ENCODE results near the gene SLC4A8. TPM values are rescaled to one million over a fixed set of nuclear protein-coding genes. Genes with fewer than 3 reads are reported as not detected.
"Not testable (repeated sequence)": the region's sequence is repeated elsewhere in the genome, so short reads cannot be mapped to it uniquely, and the experiment has no call there.

SLC4A8 gene
- total and polyA plus RNA-seq, 2 donors (not counting 3 experiments of a cell fraction or from before 2014, with no cell fraction given): 4.7 to 9.7 TPM

GRCh38 chr12:51512438-51512837, 87.8 kb downstream of the SLC4A8 start:
- dilution Hi-C loops (cut with MboI; ENCODE audit: extremely low pct_ligation_motif_present, low sequenced_read_pairs) (no loop called here), intact Hi-C loops (cut with micrococcal nuclease) (no loop called here)
- H3K27me3 ChIP-seq (ENCODE audit: control insufficient read depth in 2 of 2, insufficient read depth in 2 of 2, low read length in 2 of 2): no peaks in the 10 kb centered on the region
- no peaks in the 10 kb centered on the region for H3K4me1 ChIP-seq (ENCODE audit: control insufficient read depth, extremely low read depth, insufficient read depth, low read length)
- no peak overlapping the region for H2AFZ ChIP-seq (ENCODE audit: low read depth, low read length)
- POLR2A ChIA-PET: no interaction called here
- FAIRE-seq (no peak), DNase-seq (ENCODE audit: low read depth, low spot score) (no peak)
- no peak overlapping the region for H3K9ac ChIP-seq (replicated peaks; ENCODE audit: extremely low read depth, insufficient read depth, low read length)
- H3K36me3 ChIP-seq (ENCODE audit: control insufficient read depth in 2 of 2, extremely low read depth in 1 of 2, insufficient read depth in 2 of 2, low read length in 2 of 2): no peaks in the 10 kb centered on the region
- H3K4me3 ChIP-seq (replicated peaks in 1 of 3; ENCODE audit: insufficient read depth in 1 of 3, low read depth in 1 of 3, low read length in 3 of 3): no peak overlapping the region
- no TSS peak for BruUV-seq (replicated peaks)
- no peaks in the 10 kb centered on the region for H3K79me2 ChIP-seq (ENCODE audit: control insufficient read depth, insufficient read depth, low read length)
- no peak overlapping the region for H3K27ac ChIP-seq (ENCODE audit: insufficient read depth, low read depth, low read length)
- CTCF ChIA-PET: no interaction called here
- no peaks in the 10 kb centered on the region for H3K9me3 ChIP-seq (replicated peaks; ENCODE audit: control insufficient read depth, insufficient read depth, low read length)
- no peak overlapping the region for H3K4me2 ChIP-seq (ENCODE audit: insufficient read depth, low read length)
- no peaks in the 10 kb centered on the region for H4K20me1 ChIP-seq (replicated peaks; ENCODE audit: control insufficient read depth, extremely low read depth, insufficient read depth, low read length)
- no peaks in the 10 kb centered on the region for H3K9me1 ChIP-seq (replicated peaks; ENCODE audit: control insufficient read depth, extremely low read depth, insufficient read depth, low read length)
- no peak for TF ChIP-seq MYC (IDR thresholded peaks at IDR 0.05; ENCODE audit: low read depth, low read length)

GRCh38 chr12:51515037-51515436, 90.4 kb downstream of the SLC4A8 start:
- CTCF ChIA-PET; H3K9me3 ChIP-seq (replicated peaks; ENCODE audit: control insufficient read depth, insufficient read depth, low read length); H3K9ac ChIP-seq (replicated peaks; ENCODE audit: extremely low read depth, insufficient read depth, low read length); H3K4me3 ChIP-seq (replicated peaks in 1 of 3; ENCODE audit: insufficient read depth in 1 of 3, low read depth in 1 of 3, low read length in 3 of 3); H3K27ac ChIP-seq (ENCODE audit: insufficient read depth, low read depth, low read length); H3K79me2 ChIP-seq (ENCODE audit: control insufficient read depth, insufficient read depth, low read length); dilution Hi-C loops (cut with MboI; ENCODE audit: extremely low pct_ligation_motif_present, low sequenced_read_pairs); H3K4me2 ChIP-seq (ENCODE audit: insufficient read depth, low read length); H3K9me1 ChIP-seq (replicated peaks; ENCODE audit: control insufficient read depth, extremely low read depth, insufficient read depth, low read length); POLR2A ChIA-PET; H3K4me1 ChIP-seq (ENCODE audit: control insufficient read depth, extremely low read depth, insufficient read depth, low read length); DNase-seq (ENCODE audit: low read depth, low spot score); intact Hi-C loops (cut with micrococcal nuclease); H3K27me3 ChIP-seq (ENCODE audit: control insufficient read depth in 2 of 2, insufficient read depth in 2 of 2, low read length in 2 of 2); H4K20me1 ChIP-seq (replicated peaks; ENCODE audit: control insufficient read depth, extremely low read depth, insufficient read depth, low read length); H2AFZ ChIP-seq (ENCODE audit: low read depth, low read length); BruUV-seq (replicated peaks); FAIRE-seq; H3K36me3 ChIP-seq (ENCODE audit: control insufficient read depth in 2 of 2, extremely low read depth in 1 of 2, insufficient read depth in 2 of 2, low read length in 2 of 2): not testable (repeated sequence)

GRCh38 chr12:51517316-51517715, 92.7 kb downstream of the SLC4A8 start:
- POLR2A ChIA-PET: no interaction called here

More at GRCh38 chr12:51517316-51517715, 92.7 kb downstream of the SLC4A8 start:
- no peaks in the 10 kb centered on the region for H4K20me1 ChIP-seq (replicated peaks; ENCODE audit: control insufficient read depth, extremely low read depth, insufficient read depth, low read length)
- H3K4me3 ChIP-seq (replicated peaks in 1 of 3; ENCODE audit: insufficient read depth in 1 of 3, low read depth in 1 of 3, low read length in 3 of 3): no peak overlapping the region
- CTCF ChIA-PET: interaction anchor here (1.1 to 1.6 kb wide), 3 partner anchors 14 to 307 kb away, joined by 3 to 5 read pairs (median 4); no protein-coding TSS in a partner anchor
- H3K4me1 ChIP-seq (ENCODE audit: control insufficient read depth, extremely low read depth, insufficient read depth, low read length): no peaks in the 10 kb centered on the region
- no peaks in the 10 kb centered on the region for H3K9me3 ChIP-seq (replicated peaks; ENCODE audit: control insufficient read depth, insufficient read depth, low read length)
- no peak overlapping the region for H3K27ac ChIP-seq (ENCODE audit: insufficient read depth, low read depth, low read length)
- no peak overlapping the region for H3K9ac ChIP-seq (replicated peaks; ENCODE audit: extremely low read depth, insufficient read depth, low read length)
- TF ChIP-seq EZH2 (IDR thresholded peaks at IDR 0.05; ENCODE audit: borderline replicate concordance, low read depth, low read length, severe bottlenecking) (no peak), MYC (IDR thresholded peaks at IDR 0.05; ENCODE audit: low read depth, low read length) (no peak), POLR2A (IDR thresholded peaks at IDR 0.05; ENCODE audit: low read depth, low read length) (no peak), GATA2 (IDR thresholded peaks at IDR 0.05; ENCODE audit: insufficient read depth, insufficient read length, low read depth, low read length) (no peak), JUN (IDR thresholded peaks at IDR 0.05; ENCODE audit: borderline replicate concordance, insufficient read depth, insufficient read length, low read depth) (no peak), FOS (IDR thresholded peaks at IDR 0.05; ENCODE audit: borderline replicate concordance, insufficient read depth, low read length) (no peak), POLR2AphosphoS5 (IDR thresholded peaks at IDR 0.05; ENCODE audit: insufficient read depth, low read depth, low read length) (no peak), CTCF (IDR thresholded peaks at IDR 0.05; ENCODE audit: extremely low read depth in 1 of 2, insufficient read depth in 1 of 2, low read depth in 1 of 2, low read length in 2 of 2) (no peak), MAX (IDR thresholded peaks at IDR 0.05; ENCODE audit: insufficient read depth, insufficient read length) (no peak)
- H3K27me3 ChIP-seq (ENCODE audit: control insufficient read depth in 2 of 2, insufficient read depth in 2 of 2, low read length in 2 of 2): peaks cover 0 to 2% of the 10 kb centered on the region in 2 experiments
- H3K79me2 ChIP-seq (ENCODE audit: control insufficient read depth, insufficient read depth, low read length): no peaks in the 10 kb centered on the region
- no peaks in the 10 kb centered on the region for H3K9me1 ChIP-seq (replicated peaks; ENCODE audit: control insufficient read depth, extremely low read depth, insufficient read depth, low read length)
- BruUV-seq (replicated peaks): no TSS peak
- H3K4me2 ChIP-seq (ENCODE audit: insufficient read depth, low read length): no peak overlapping the region
- FAIRE-seq: no peak
- dilution Hi-C loops (cut with MboI; ENCODE audit: extremely low pct_ligation_motif_present, low sequenced_read_pairs) (no loop called here), intact Hi-C loops (cut with micrococcal nuclease) (no loop called here)
- DNase-seq (ENCODE audit: low read depth, low spot score): no peak
- no peak overlapping the region for H2AFZ ChIP-seq (ENCODE audit: low read depth, low read length)
- no peaks in the 10 kb centered on the region for H3K36me3 ChIP-seq (ENCODE audit: control insufficient read depth in 2 of 2, extremely low read depth in 1 of 2, insufficient read depth in 2 of 2, low read length in 2 of 2)
